Measurements from ENCODE around the gene CACNA1G.

- TF ChIP-seq, protein P1, sequence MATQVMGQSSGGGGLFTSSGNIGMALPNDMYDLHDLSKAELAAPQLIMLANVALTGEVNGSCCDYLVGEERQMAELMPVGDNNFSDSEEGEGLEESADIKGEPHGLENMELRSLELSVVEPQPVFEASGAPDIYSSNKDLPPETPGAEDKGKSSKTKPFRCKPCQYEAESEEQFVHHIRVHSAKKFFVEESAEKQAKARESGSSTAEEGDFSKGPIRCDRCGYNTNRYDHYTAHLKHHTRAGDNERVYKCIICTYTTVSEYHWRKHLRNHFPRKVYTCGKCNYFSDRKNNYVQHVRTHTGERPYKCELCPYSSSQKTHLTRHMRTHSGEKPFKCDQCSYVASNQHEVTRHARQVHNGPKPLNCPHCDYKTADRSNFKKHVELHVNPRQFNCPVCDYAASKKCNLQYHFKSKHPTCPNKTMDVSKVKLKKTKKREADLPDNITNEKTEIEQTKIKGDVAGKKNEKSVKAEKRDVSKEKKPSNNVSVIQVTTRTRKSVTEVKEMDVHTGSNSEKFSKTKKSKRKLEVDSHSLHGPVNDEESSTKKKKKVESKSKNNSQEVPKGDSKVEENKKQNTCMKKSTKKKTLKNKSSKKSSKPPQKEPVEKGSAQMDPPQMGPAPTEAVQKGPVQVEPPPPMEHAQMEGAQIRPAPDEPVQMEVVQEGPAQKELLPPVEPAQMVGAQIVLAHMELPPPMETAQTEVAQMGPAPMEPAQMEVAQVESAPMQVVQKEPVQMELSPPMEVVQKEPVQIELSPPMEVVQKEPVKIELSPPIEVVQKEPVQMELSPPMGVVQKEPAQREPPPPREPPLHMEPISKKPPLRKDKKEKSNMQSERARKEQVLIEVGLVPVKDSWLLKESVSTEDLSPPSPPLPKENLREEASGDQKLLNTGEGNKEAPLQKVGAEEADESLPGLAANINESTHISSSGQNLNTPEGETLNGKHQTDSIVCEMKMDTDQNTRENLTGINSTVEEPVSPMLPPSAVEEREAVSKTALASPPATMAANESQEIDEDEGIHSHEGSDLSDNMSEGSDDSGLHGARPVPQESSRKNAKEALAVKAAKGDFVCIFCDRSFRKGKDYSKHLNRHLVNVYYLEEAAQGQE (IDR thresholded peaks at IDR 0.05; ENCODE audit: insufficient read depth in 1 of 2, low read depth in 2 of 2, low read length in 2 of 2), result no peak
- TF ChIP-seq POLR2AphosphoS5 (IDR thresholded peaks at IDR 0.05; ENCODE audit: low read depth, low read length) (no peak), SIN3A (IDR thresholded peaks at IDR 0.05; ENCODE audit: borderline replicate concordance, insufficient read depth, low read length) (no peak)
Observed at GRCh38 chr17:50632637-50633036, 72.1 kb downstream of the CACNA1G start.

Data from PFSK-1 (cell line).